Dedifferentiated amniotic fluid mesenchymal stem cell (primary cell): Measurements from ENCODE around the gene ZNF319.

Experiments used
- DNase-seq: peaks from one replicate; pipeline ENCODE4 v3.0.0-alpha.2; 2016; ENCODE audit errors: extremely low spot score

Gene ZNF319

DNA sequence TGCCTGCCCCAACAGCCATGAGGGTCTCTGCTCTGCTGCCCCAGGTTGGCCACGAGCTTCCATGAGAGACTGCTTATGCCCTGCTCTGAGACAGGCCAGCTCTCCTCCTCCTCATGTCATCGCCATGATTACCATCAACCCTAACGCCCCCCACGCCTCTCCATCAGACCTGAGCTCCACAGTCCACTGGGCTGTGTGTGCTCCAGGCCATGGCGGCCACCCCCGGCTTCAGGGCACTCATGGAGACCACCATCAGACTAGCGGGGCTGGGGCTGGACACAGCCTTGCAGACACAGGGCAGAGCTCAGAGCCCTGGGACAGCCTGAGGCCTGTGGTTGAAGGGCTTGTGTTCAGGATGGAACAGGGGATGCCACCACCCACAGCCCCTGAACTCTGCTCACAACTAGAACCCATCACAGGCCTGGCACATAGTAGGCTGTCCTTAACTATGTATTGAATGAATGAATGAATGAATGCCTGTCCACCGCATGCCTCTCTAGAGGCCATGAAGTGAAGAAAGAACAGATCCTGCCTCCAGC is 44.1 kb downstream of the ZNF319 start:
- DNase-seq: no peak

DNA sequence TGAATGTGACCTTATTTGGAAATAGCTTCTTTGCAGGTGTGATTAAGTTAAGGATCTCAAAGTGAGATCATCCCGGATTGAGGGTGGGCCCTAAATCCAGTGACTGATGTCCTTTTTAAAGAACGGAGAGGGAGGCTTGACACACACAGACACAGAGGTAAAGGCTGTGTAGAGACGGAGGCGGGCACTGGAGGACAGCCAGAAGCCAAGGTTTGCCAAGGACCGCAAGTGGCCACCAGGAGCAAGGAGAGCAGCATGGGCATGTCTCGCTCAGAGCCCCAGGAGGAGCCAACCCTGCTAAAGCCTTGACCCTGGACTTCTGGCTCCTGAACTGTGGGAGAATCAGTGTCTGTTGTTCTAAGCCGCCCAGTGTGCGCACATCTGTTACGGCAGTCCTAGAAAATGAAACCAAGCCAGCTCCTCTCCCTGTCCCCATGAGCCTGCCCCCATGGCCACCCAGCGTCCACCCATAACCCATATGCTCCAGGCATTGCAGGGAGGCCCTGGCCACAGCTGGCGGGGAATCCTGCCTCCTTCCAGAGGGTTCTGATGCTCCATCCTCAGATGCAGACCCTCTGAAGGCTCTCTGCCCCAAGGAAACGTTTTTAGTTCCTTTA is 44.8 kb downstream of the ZNF319 start:
- no peak for DNase-seq

DNA sequence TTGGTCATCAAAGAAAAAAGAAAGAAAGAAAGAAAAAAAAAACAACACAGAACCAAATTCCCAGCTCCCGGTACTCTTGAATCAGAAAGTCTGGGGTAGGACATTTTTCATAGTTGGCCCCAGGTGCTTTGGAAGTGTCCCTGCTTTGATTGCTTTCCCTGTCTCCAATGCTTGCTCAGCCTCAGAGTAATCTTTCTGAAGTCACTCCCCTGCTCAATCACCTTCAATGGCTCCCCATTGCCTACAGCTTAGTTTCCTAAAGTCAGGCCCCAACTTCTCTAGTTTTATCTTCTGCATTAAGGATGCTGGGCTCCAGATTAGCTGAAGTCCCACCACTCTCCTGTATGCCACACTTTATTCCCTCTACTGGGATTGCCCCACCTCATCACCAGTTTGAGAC is 46.6 kb downstream of the ZNF319 start:
- DNase-seq: no peak

DNA sequence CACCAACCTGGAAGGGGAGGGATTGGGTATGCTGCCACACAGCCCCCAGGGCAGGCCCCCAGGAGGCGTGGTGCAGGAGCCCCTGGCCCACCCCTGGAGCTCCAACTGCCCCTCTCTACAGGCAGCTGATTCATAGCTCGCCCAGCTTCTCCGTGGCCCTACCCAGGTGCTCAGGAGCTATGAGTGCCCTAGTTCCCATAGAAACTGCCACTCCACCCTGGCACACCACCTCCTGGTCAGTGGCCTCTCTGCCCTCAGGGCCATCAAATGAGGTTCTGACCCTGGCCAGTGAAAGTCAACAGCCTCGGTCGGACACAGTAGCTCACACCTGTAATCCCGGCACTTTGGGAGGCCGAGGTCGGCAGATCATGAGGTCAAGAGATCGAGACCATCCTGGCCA is 47.6 kb downstream of the ZNF319 start:
- DNase-seq: no peak

DNA sequence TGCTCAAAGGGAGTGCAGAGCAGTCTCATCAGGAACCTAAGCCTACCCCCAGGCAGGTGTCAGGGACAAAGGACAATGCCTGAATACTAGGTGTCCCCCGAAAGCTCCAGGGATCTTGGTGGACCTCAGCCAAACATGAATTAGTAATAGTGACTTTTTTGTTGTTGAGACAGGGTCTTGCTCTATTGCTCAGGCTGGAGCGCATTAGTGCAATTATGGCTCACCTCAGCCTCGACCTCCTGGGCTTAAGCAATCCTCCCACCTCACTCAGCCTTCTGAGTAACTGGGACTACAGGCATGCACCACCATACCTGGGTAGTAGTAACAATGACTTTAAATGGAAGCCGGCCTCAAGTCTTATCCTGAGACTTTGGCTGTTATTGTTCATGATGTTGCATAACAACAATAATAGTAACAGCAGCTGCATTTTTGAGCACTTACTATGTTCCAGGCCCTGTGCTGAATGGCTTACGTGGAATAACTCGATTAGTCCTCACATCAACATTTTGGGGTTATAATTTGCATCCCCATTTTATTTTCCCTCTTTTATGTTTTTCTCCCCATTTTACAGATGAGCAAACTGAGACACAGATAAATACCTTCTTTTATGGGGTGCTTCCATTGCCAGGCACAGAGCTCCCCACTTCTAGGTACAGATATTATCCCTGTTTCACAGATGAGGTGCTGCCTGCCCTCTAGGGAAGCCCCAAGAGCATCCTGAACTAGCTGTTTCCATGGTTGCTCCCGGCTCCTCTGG is 49.1 kb downstream of the ZNF319 start:
- DNase-seq: no peak

DNA sequence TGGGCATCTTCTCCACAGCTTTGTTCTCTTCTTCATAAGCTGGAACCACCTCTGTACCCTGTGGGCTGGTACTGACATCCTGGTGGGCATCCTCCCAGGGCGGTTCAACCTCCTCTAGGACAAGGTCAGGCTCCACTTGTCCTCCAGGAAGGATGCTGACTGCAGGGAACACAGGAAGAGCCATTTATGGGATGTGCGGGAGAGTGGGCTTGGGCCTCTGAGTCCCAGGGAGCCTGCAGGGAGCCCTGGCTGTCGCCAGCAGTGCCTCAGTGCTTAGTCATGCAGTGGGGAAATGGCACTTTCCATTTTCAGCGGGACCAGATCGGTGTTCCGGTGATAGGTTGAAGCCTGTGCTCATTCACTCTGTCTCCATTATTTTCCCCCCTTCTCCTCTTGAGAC is 50.1 kb downstream of the ZNF319 start:
- no peak for DNase-seq

DNA sequence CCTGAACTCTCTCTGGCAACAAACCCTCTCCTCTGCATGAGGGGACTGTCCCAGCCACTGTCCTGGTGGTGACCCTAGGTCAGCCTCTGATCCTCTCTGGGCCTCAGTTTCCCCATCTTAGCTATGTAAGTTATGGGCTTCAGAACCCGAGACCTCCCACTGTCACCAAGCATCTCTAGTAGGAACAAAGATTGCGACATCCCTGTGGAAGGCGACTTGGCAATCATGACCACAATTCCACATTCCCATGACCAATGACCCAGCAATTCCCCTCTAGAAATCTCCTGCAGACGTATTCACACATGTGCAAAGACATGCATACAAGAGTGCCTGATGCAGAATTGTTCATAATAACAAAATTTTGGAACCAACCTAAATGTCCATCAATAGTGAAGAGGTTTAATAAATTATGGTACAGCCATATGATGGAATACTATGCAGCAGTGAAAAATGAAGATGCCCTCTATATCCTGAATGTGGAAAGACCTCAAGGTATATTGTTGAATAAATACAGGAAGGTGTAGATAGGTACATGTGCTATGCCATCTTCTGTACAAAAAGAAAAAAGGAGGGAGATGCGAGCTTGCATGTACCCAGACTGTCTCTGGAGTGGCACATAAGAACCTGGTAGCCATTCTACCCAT is 50.8 kb downstream of the ZNF319 start:
- no peak for DNase-seq

DNA sequence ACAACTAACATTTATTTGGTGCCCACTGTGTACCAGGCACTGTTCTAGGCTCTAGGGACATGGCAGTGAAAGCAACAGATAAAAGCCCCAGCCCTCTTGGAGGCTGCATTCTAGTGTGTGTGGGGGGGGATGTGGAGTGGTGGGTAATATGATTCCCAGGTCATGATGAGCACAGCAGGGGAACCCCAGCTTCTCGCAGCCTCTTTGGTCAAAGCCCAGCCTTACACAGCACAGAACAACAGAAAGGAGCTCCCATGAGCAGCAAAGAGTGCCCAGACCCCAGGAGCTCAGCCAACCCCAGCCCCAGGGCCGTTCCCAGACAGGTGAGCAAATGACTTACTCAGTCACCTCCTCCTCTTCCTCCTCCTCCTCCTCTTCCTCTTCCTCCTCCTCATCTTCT is 51.5 kb downstream of the ZNF319 start:
- no peak for DNase-seq

DNA sequence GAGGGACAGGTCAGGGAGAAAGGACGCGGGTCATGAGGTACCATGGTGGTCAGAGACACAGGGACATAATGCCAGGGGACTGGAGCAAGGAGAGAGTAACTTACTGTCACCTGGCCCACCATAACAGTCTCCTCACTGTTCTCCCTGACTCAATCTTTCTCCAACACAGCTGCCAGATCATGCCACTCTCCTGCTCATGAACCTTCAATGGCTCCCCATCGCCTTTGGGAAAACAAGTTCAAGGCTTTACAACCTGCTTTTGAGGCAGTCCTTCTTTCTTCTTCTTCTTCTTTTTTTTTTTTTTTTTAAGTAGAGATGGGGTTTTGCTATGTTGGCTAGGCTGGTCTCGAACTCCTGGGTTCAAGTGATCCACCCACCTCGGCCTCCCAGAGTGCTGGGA is 52.4 kb downstream of the ZNF319 start:
- DNase-seq: no peak

DNA sequence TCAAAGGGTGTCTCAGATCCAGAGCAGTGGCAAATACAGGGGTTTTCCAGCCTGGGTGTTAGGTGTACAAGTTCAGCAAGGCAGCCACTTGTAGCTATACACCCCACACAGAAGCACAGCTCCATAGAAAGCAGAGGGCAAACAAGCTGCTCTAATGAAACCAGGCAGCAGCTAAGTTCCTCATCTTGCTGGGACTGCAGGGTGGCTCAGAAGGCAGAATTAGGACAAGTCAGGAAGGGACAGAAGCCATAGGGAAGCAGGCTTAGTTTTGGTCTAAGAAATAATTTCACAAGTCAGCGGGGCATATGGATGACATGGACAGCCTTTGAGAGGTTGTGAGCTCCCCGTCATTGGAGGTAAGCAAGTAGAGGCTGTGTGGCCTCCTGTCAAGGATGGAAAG is 53.2 kb downstream of the ZNF319 start:
- DNase-seq: no peak

DNA sequence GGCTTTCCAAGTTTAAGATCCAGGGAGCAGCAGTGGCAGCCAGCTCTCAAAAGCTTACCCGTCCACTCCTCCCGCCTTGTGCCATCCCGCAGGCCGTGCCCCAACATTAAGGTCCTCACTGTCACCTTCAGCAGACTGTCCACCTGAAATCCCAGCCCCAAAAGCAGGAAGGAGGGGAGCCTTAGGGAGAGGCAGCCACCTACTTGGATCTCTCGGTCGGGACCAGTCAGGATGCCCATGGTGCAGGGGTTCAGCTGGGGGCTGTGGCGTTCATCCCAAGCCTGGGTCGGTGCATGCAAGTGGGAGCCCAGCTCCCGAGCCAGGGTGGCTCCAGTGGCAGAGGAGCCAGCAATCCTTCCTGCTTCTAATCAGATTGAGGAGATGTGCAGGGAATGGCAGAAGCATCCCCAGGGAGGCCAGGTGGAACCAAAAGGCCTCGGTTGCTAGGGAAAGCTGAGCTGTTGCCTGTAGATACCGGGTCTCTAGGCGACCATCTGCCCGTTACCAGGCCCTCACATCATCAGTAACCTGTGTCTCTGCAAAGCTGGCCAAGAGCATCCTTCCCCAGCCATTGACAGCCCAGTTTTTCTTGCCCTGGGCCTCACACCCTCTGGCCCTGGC is 54.2 kb downstream of the ZNF319 start:
- no peak for DNase-seq

DNA sequence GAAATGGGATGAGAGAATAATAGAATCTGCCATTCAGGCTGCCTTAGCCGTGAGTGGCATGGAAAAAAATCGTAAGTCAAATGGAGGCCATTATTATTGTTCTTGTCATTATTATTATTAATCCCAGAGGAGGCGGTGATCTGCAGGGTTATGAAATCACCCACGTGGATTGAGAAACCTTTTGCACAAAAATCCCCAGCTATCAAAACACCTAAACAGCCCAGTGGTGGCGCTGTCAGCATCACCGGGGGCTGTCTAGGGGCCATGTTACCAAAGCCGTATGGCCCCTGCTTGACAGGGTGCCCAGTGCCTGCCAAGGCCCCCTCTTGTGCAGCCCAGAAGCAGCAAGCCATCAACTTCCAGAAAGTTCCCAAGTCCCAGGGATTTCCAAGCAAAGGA is 54.7 kb downstream of the ZNF319 start:
- DNase-seq: no peak

DNA sequence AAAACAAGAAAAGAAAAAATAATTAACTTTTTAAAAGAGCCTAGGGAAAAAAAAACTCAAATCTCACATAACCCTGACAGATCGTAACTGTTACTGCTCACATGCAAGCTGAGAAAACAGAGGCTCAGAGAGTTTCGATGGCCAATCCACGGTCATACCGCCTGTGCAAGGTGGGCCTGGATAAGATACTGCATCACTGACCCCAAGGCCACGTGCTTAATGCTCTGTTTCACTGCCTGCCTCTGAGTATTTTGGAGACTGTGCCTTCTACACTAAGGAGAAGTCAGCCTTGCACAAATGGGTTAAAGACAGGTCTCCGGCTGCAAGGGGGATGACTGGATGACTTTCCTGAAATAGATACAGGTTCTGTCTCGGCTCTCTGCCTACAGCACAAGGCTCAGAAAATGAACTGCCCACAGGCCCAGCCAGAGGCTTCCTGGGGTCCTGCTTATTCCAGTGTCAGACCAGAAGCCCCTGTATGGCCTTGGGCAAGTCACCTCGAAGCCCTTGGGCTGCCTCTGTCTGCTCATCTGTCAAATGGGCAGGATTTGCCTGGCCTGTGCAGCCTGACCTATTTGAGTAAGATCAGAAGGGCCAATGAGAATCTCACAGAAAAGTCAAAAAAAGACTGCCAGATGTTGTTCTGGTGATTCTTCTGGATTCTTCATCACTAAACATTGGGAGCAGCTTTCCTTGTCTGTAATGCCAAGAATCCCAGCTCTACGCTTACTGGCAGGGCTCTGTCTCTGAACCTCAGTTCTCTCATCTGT is 55.3 kb downstream of the ZNF319 start:
- DNase-seq: no peak
